Karpas-422 (cell line): Measurements from ENCODE around the gene SLC36A2. TPM values are rescaled to one million over a fixed set of nuclear protein-coding genes. Genes with fewer than 3 reads are reported as not detected.
"Not testable (repeated sequence)": the region's sequence is repeated elsewhere in the genome, so short reads cannot be mapped to it uniquely, and the experiment has no call there.

Source experiments
- DNase-seq: peaks from one replicate; pipeline ENCODE4 v3.0.0-alpha.2; 2015
- H2AFZ ChIP-seq: fragments of 200-600 bp; sonication (generic); 2 replicates; pipeline ENCODE4 v1.6.1; 2014; ENCODE audit warnings: antibody characterized with exemption, low read length, mixed read lengths
- H3K27ac ChIP-seq: fragments of 200-600 bp; sonication (generic); 2 replicates; pipeline ENCODE4 v1.5.1; 2014; ENCODE audit warnings: mild to moderate bottlenecking, low read length, moderate library complexity
- H3K27me3 ChIP-seq: fragments of 200-600 bp; sonication (generic); 2 replicates; pipeline ENCODE4 v1.6.1; 2014; ENCODE audit warnings: low read length, mixed read lengths
- H3K36me3 ChIP-seq: fragments of 200-600 bp; sonication (generic); 2 replicates; pipeline ENCODE4 v1.6.1; 2014; ENCODE audit warnings: low read length, mixed read lengths; ENCODE audit not compliant: insufficient read depth
- H3K4me1 ChIP-seq: fragments of 200-600 bp; sonication (generic); 2 replicates; pipeline ENCODE4 v1.6.1; 2014; ENCODE audit warnings: mild to moderate bottlenecking, low read length, mixed read lengths
- H3K4me2 ChIP-seq: fragments of 200-600 bp; sonication (generic); 2 replicates; pipeline ENCODE4 v1.6.1; 2014; ENCODE audit warnings: low read length, low read depth, mild to moderate bottlenecking; ENCODE audit not compliant: poor library complexity, severe bottlenecking
- H3K4me3 ChIP-seq: fragments of 200-600 bp; sonication (generic); 2 replicates; pipeline ENCODE4 v1.5.1; 2014; ENCODE audit warnings: mild to moderate bottlenecking, antibody characterized with exemption, low read length, mixed read lengths
- H3K79me2 ChIP-seq: fragments of 200-600 bp; sonication (generic); 2 replicates; pipeline ENCODE4 v1.6.1; 2014; ENCODE audit warnings: mild to moderate bottlenecking, low read length, mixed read lengths
- H3K9ac ChIP-seq: fragments of 200-600 bp; sonication (generic); 2 replicates; pipeline ENCODE4 v1.6.0; 2014; ENCODE audit warnings: low read length
- H3K9me2 ChIP-seq: fragments of 200-600 bp; sonication (generic), shearing (Covaris generic); replicated peaks from 2 replicates; pipeline ENCODE4 v1.6.0; 2014; ENCODE audit warnings: mild to moderate bottlenecking, low read length, moderate library complexity; ENCODE audit not compliant: insufficient read depth
- H3K9me3 ChIP-seq: fragments of 300-700, 200-600 bp; sonication (generic); 2 replicates; pipeline ENCODE4 v1.6.1; 2014; ENCODE audit warnings: low read length, mixed read lengths
- H4K20me1 ChIP-seq: fragments of 200-600 bp; sonication (generic); 2 replicates; pipeline ENCODE4 v1.6.1; 2014; ENCODE audit warnings: mild to moderate bottlenecking, antibody characterized with exemption, low read length, low read depth; ENCODE audit not compliant: insufficient read depth
- total RNA-seq: library from RNA; depleted of rRNA; stranded (reverse); fragments of >200 nt; shearing (Covaris generic); gene quantifications from 2 replicates; pipeline ENCODE4 v1.2.3, GENCODE V29; 2014; ENCODE audit warnings: low replicate concordance

SLC36A2 gene
- total RNA-seq, 1 experiment from 2014 or later, result not detected

DNA sequence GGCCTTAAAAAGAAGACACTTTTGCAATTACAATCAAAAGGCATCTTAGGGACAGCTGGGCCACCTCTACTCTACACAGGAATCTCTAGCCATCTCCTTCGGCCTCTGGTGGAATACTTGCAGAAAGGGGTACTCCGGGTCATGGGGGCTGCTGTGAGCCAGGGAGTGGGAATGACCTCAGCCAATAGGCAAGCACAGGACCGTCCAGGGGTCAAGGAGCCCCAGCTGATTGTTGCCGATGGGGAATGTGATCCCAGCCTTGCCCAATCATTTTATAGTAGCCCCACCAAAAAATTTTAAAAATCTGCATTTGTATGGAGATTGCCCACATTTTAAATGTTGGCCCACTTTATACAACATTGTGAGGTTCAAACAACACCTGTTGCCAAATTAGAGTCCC lies 26.9 kb downstream of the SLC36A2 start:
- no peak overlapping the region for H3K4me3 ChIP-seq
- H3K79me2 ChIP-seq, result no peaks in the 10 kb centered on the region
- H3K9ac ChIP-seq, result no peak overlapping the region
- no peak overlapping the region for H2AFZ ChIP-seq
- H3K9me2 ChIP-seq, result 0 out of 2 replicates have a peak, but pooled peaks cover 3% of the 10 kb centered on the region
- H3K36me3 ChIP-seq, result no peaks in the 10 kb centered on the region
- H3K4me2 ChIP-seq, result no peak overlapping the region
- no peaks in the 10 kb centered on the region for H4K20me1 ChIP-seq
- peaks cover 8% of the 10 kb centered on the region for H3K4me1 ChIP-seq
- no peak overlapping the region for H3K27ac ChIP-seq
- no peaks in the 10 kb centered on the region for H3K27me3 ChIP-seq
- DNase-seq, result no peak
- no peaks in the 10 kb centered on the region for H3K9me3 ChIP-seq

DNA sequence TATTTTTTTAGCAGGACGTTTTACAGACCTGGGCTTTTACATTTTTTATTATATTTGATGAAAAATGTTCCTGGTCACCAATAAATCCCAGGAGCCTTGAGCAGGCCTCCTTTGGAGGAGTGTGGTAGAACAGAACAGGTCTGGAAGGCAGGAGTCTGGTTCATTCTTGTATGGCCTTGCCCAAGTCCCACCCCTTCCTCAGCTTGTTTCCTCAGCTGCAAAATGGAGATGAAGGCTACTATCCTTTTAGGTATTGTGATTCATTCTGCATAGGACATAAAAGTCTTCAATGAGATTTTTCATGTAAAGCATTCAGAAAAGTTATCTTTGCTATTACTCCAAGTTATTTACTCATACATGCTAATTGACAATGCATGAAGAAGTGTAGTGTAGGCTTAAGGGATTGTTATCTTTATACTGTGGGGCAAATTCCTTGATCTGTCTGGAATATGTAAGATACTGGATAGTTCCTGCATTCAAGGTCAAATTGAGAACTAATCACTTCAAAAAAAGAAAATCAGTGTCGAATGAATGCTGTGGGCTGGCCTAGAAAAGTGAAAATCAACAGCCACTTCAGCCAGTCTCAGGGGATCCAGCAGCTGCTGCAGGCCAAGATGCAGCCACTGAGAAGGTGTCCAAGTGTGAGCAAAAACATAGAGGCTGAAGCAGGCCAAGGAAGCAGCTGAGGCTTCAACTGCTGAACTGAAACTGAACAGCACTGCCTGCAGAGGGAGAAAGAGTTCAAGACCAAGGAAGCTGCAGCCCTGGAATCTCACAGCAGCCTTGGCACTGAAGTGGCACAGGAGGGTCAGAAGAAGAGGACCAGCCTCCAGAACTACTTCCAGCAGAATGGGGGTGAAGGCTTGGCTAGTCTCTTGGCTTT lies 28.3 kb downstream of the SLC36A2 start:
- Histone ChIP-seq H3K4me1 (peaks cover 8% of the 10 kb centered on the region), H3K4me3 (no peak overlapping the region), H3K27me3 (no peaks in the 10 kb centered on the region), H3K4me2 (no peak overlapping the region), H3K9me3 (no peaks in the 10 kb centered on the region), H2AFZ (0 out of 2 replicates have a peak overlapping the region, but pooled peaks have one; percentile 10), H3K36me3 (no peaks in the 10 kb centered on the region), H4K20me1 (no peaks in the 10 kb centered on the region), H3K27ac (no peak overlapping the region), H3K9me2 (0 out of 2 replicates have a peak, but pooled peaks cover 3% of the 10 kb centered on the region), H3K79me2 (no peaks in the 10 kb centered on the region), H3K9ac (no peak overlapping the region)
- DNase-seq, result peak; percentile 66

DNA sequence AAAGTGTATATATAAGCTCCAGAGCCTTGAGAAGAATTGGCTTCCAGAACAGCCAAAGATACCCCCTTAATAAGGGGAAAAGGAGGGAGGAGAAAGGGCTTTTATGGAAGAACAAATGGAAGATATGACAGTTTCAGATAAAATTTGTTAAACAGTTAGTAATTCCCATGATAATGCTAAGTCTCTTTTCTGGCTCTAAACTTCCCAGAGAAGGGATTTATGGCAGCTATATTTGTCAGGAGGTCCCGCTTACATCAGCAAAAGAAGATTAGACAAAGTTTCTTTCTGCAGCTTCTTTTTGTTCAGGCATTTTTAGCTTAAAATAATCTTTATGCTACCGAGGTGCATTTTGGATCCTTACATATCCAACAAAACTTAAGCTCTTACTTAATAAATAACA lies 29.5 kb downstream of the SLC36A2 start:
- Histone ChIP-seq H3K27me3 (no peaks in the 10 kb centered on the region), H3K79me2 (no peaks in the 10 kb centered on the region), H3K4me3 (no peak overlapping the region), H2AFZ (no peak overlapping the region), H4K20me1 (no peaks in the 10 kb centered on the region), H3K36me3 (no peaks in the 10 kb centered on the region), H3K4me1 (peaks cover 8% of the 10 kb centered on the region), H3K27ac (no peak overlapping the region), H3K4me2 (no peak overlapping the region), H3K9me3 (no peaks in the 10 kb centered on the region), H3K9me2 (no peaks in the 10 kb centered on the region), H3K9ac (no peak overlapping the region)
- DNase-seq, result no peak

DNA sequence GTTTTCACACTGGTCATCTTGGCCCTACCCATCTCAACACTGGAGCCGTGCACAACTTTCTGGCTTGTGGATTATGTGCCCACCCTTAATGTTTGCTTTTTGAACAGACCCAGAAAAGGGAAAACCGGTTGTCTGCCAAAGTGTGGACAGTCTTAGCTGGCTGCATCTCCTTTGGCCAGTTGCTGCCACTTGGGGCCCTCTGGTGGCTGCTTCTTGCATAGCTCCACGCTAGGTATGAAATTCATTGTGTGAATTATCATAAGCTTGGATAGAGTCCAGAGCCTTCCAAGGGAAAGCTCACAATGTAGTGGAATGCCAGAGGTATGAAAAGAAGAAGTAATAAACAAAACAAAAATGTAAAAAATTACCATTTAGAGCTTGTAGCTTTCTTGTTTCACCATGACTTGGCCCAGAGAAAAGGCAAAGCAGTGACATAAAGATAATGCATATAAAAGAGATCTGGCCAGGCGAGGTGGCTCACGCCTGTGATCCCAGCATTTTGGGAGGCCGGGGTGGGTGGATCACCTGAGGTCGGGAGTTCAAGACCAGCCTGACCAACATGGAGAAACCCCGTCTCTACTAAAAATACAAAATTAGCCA lies 31.3 kb downstream of the SLC36A2 start:
- H3K4me2 ChIP-seq, result no peak overlapping the region
- H3K27me3 ChIP-seq, result 0 out of 2 replicates have a peak, but pooled peaks cover 2% of the 10 kb centered on the region
- H4K20me1 ChIP-seq, result no peaks in the 10 kb centered on the region
- H3K4me3 ChIP-seq, result no peak overlapping the region
- no peak overlapping the region for H3K9ac ChIP-seq
- DNase-seq, result peak; percentile 87
- peaks cover 8% of the 10 kb centered on the region for H3K4me1 ChIP-seq
- no peaks in the 10 kb centered on the region for H3K36me3 ChIP-seq
- no peaks in the 10 kb centered on the region for H3K9me2 ChIP-seq
- no peaks in the 10 kb centered on the region for H3K79me2 ChIP-seq
- 0 out of 2 replicates have a peak, but pooled peaks cover 2% of the 10 kb centered on the region for H3K9me3 ChIP-seq
- H2AFZ ChIP-seq, result no peak overlapping the region
- H3K27ac ChIP-seq, result no peak overlapping the region

DNA sequence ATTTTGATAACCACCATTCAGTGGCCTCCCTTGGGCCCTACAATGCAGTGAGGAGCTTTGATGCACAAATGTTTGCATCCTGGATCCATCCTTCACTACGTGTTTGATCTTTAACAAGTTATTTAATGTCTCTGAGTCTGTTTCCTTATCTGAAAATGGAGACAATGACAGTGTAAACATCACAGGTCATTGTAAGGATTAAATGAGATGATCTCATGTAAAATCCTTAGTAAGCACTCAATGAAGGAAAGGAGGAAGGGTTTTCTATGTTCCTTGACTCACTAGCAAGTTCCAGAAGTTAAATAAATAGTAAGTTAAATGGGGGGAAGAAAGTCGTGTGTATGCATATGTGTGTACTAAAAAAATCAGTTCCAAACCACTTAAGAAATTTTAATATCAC lies 34.0 kb downstream of the SLC36A2 start:
- no peaks in the 10 kb centered on the region for H3K36me3 ChIP-seq
- no peaks in the 10 kb centered on the region for H3K79me2 ChIP-seq
- no peak overlapping the region for H3K4me3 ChIP-seq
- DNase-seq, result no peak
- H3K9ac ChIP-seq, result no peak overlapping the region
- no peak overlapping the region for H3K4me2 ChIP-seq
- 0 out of 2 replicates have a peak, but pooled peaks cover 2% of the 10 kb centered on the region for H3K27me3 ChIP-seq
- H3K9me2 ChIP-seq, result no peaks in the 10 kb centered on the region
- no peak overlapping the region for H3K27ac ChIP-seq
- H3K4me1 ChIP-seq, result no peaks in the 10 kb centered on the region
- H4K20me1 ChIP-seq, result no peaks in the 10 kb centered on the region
- H3K9me3 ChIP-seq, result 0 out of 2 replicates have a peak, but pooled peaks cover 7% of the 10 kb centered on the region
- no peak overlapping the region for H2AFZ ChIP-seq

DNA sequence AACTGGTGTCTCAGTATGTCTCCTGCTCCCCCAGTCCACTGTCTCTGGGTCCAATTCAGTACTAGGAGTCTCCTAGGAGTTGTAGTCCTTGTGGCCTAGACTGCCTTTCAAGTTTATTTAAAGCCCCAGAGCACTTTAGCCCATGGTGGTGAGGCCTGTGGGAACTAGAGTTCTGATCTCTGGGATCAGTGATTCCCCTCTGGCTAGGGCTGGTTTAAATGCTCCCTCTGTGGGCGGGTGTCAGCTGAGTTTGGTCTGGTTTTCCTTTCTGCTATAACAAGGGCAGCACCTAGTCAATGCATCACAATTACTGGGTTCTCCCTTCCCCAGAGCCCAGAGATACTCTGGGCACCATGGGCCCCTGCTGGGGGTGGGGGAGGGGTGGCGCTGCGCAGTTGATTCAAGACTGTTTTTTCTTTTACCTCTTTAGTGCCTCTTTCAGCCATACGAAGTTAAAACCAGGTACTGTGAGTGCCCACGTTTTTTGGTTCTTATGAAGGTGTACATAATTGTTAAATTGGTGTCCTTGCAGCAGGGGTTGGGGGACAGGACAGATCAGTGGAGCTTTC lies 34.5 kb downstream of the SLC36A2 start:
- H3K4me3 ChIP-seq, result no peak overlapping the region
- no peak for DNase-seq
- no peaks in the 10 kb centered on the region for H3K4me1 ChIP-seq
- H3K27me3 ChIP-seq, result 0 out of 2 replicates have a peak, but pooled peaks cover 2% of the 10 kb centered on the region
- H3K4me2 ChIP-seq, result no peak overlapping the region
- no peaks in the 10 kb centered on the region for H4K20me1 ChIP-seq
- no peak overlapping the region for H3K9ac ChIP-seq
- no peaks in the 10 kb centered on the region for H3K9me2 ChIP-seq
- H3K36me3 ChIP-seq, result no peaks in the 10 kb centered on the region
- H3K79me2 ChIP-seq, result no peaks in the 10 kb centered on the region
- H3K27ac ChIP-seq, result no peak overlapping the region
- H3K9me3 ChIP-seq, result 0 out of 2 replicates have a peak, but pooled peaks cover 7% of the 10 kb centered on the region
- H2AFZ ChIP-seq, result no peak overlapping the region

DNA sequence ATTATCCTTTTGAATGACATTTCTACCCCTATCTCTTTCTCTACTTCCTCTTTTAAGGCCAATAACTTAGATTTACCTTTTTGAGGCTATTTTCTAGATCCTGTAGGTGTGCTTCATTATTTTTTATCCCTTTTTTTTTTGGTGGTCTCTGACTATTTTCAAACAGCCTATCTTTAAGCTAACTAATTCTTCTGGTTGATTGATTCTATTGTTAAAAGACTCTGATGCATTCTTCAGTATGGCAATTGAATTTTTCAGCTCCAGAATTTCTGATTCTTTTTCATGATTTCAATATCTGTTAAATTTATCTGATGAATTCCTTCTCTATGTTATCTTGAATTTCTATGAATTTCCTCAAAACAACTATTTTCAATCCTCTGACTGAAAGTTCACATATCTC lies 36.4 kb downstream of the SLC36A2 start:
- no peak for DNase-seq
- no peak overlapping the region for H3K4me2 ChIP-seq
- H3K27me3 ChIP-seq, result 0 out of 2 replicates have a peak, but pooled peaks cover 2% of the 10 kb centered on the region
- no peak overlapping the region for H3K9ac ChIP-seq
- no peaks in the 10 kb centered on the region for H3K4me1 ChIP-seq
- no peak overlapping the region for H3K4me3 ChIP-seq
- no peaks in the 10 kb centered on the region for H3K36me3 ChIP-seq
- H4K20me1 ChIP-seq, result no peaks in the 10 kb centered on the region
- 0 out of 2 replicates have a peak, but pooled peaks cover 7% of the 10 kb centered on the region for H3K9me3 ChIP-seq
- H3K9me2 ChIP-seq, result no peaks in the 10 kb centered on the region
- no peak overlapping the region for H3K27ac ChIP-seq
- H3K79me2 ChIP-seq, result no peaks in the 10 kb centered on the region
- H2AFZ ChIP-seq, result no peak overlapping the region

DNA sequence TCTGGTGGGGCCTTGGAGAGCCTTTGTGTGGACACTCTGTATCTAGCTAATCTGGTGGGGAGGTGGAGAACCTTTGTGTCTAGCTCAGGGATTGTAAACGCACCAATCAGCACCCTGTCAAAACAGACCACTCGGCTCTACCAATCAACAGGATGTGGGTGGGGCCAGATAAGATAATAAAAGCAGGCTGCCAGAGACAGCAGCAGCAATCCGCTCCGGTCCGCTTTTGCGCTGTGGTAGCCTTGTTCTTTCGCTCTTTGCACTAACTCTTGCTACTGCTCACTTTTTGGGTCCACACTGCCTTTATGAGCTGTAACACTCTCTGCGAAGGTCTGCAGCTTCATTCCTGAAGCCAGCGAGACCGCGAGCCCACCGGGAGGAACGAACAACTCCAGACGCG lies 37.5 kb downstream of the SLC36A2 start:
- H4K20me1 ChIP-seq, DNase-seq, H3K9me2 ChIP-seq, H3K36me3 ChIP-seq, H3K27ac ChIP-seq, H3K27me3 ChIP-seq, H3K4me3 ChIP-seq, H2AFZ ChIP-seq, H3K79me2 ChIP-seq, H3K4me1 ChIP-seq, H3K4me2 ChIP-seq, H3K9ac ChIP-seq, H3K9me3 ChIP-seq: not testable (repeated sequence)
